Stimulated activated CD8-positive, alpha-beta memory T cell treated with anti-CD3 and anti-CD28 coated beads, Interleukin-4, amount 100 ng/mL, for 24 hours (primary cell): ENCODE data around the gene OR4K13.

Experiments used
- DNase-seq: peaks from one replicate; pipeline ENCODE4 v3.0.0-alpha.2; 2020; ENCODE audit warnings: low read depth

OR4K13 gene

GRCh38 chr14:20035938-20036337, at the start of gene OR4K13:
OR4K13 (minus strand) TSS chr14:20036038; CDS start chr14:20034758, 1,280 bp downstream.
- no peak for DNase-seq

- DNase-seq, result no peak
Measured at GRCh38 chr14:20059745-20060144, 23.9 kb upstream of the OR4K13 start, which contains the start of gene OR4L1. OR4L1 (plus strand) TSS chr14:20060045; CDS start chr14:20060045, 0 bp downstream.

GRCh38 chr14:20048202-20048601, 12.4 kb upstream of the OR4K13 start:
- no peak for DNase-seq

- no peak for DNase-seq
Measured at GRCh38 chr14:20044243-20044642, 8.4 kb upstream of the OR4K13 start.

GRCh38 chr14:20035449-20035848, 389 bp downstream of the OR4K13 start:
- no peak for DNase-seq

- no peak for DNase-seq
Measured at GRCh38 chr14:20031058-20031457, 4.8 kb downstream of the OR4K13 start.

GRCh38 chr14:20019257-20019865, 16.5 kb downstream of the OR4K13 start, which contains the start of gene OR4K14:
OR4K14 (minus strand) TSS chr14:20019307; CDS start chr14:20015193, 4,114 bp downstream.
- DNase-seq, result no peak

- DNase-seq, result no peak
Measured at GRCh38 chr14:20008156-20008555, 27.7 kb downstream of the OR4K13 start.

GRCh38 chr14:20002319-20002718, 33.5 kb downstream of the OR4K13 start:
- DNase-seq, result no peak

- no peak for DNase-seq
Measured at GRCh38 chr14:20001863-20002262, 34.0 kb downstream of the OR4K13 start, which contains the start of gene OR4Q2. OR4Q2 (plus strand) TSS chr14:20002163.

GRCh38 chr14:19993438-19993837, 42.4 kb downstream of the OR4K13 start:
- no peak for DNase-seq
